GM19328 (cell line): ENCODE measurements around the gene CDC42EP2.
"Not testable (repeated sequence)": the region's sequence is repeated elsewhere in the genome, so short reads cannot be mapped to it uniquely, and the experiment has no call there.

Experiments used
- ATAC-seq: cut with Tn5 transposase; IDR thresholded peaks from one replicate; pipeline ENCODE4 v1.9.1; 2021; ENCODE audit warnings: mild to moderate bottlenecking, moderate library complexity; ENCODE audit not compliant: unreplicated experiment

The CDC42EP2 gene

DNA sequence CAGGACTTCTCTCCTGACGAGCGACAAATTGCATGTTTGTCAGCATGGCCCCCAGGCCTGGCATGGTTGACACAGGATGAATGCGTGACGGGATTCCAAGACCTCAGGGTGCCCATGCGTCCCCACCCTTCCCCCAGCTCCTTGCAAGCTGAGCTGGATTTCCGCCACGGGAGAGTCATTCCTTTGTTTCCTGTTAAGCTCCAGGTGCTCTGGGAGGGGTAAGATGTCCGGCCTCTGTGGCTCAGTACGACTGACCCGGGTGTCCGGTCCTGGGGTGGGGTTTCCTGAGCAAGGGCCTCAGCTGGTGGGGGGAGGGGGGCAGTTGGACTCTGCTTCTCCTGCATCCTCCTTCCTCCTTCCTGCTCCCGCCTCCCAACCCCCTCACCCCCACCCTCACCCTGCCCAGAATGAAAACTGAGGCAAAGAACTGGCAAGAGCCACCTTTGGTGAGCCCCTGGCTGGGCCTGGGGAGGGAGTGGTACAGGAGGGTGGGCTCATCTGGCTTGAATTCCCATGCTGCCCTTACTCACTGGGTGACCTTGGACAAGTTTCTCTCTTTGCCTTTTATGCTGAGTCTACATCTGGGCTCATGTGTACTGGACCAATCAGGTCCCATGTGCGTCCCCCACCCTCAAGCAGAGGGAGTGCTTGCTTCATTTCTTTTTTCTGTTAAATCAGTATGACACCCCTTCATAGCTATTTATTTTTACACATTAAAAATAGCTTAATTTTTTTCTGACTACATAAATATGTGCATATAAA, 2.5 kb downstream of the CDC42EP2 start:
- ATAC-seq, result no peak

DNA sequence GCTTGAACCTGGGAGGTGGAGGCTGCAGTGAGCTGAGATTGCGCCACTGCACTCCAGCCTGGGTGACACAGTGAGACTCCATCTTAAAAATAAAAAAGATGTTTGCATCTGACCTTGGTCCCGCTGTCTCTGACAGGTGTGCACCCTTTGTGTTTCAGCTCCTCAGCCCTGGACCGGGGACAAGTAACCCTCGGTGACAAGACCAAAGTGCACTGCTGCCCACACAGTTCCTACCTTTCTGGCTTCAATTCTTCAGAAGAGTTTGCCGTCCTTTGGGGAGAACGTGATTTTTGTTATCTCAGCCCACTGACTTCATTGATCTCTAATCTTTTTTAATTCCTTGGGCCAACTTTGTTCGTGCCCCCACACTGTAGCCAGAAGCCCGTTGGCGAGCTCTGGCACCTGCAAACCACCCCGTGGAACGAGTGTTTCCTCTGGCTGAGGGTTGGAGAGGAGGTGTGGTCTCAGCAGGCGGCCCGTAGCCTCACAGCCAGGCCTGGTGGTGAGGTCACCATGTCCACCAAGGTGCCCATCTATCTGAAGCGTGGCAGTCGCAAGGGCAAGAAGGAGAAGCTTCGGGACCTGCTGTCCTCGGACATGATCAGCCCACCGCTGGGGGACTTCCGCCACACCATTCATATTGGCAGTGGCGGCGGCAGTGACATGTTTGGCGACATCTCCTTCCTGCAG, 5.9 kb downstream of the CDC42EP2 start:
- no peak for ATAC-seq

DNA sequence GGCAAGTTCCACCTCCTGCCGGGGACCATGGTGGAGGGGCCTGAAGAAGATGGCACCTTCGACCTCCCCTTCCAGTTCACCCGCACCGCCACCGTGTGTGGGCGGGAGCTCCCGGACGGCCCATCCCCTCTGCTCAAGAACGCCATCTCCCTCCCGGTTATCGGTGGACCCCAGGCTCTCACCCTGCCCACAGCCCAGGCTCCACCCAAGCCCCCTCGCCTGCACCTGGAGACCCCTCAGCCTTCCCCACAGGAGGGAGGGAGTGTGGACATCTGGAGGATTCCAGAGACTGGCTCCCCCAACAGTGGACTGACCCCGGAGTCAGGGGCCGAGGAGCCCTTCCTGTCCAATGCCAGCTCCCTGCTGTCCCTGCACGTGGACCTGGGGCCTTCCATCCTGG, 6.4 kb downstream of the CDC42EP2 start:
- ATAC-seq, result no peak

DNA sequence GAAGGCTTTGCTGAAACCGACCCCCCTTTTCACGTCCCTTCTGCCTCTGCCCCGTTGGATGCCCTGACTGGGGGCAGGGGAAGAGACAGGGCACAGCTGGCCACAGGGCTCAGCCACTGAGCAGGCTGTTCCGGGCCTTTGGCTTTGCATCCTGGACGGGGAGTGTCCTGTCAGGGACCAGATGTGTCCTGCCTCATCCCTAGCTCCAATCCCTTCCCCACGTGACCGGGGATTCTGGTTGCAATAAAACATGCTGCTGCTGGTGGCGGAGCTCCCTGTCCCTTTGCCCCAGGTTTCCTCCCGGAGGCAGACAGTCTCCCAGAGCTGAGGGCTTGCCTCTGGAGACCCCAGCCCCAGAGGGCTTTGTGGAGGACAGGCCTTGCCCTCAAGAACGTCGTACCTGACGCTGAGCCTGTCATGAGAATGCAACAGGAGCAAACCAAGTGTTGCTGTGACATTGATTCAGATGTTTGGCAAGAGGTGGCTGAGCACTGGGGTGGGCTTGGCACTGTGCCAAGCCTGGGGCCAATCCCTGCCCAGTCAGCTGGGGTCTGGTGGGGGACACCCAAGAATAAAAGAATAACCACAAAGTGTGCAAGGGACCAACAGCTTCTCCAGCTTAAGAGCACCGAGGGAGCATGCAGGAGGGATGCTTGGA, 7.3 kb downstream of the CDC42EP2 start:
- ATAC-seq, result no peak

DNA sequence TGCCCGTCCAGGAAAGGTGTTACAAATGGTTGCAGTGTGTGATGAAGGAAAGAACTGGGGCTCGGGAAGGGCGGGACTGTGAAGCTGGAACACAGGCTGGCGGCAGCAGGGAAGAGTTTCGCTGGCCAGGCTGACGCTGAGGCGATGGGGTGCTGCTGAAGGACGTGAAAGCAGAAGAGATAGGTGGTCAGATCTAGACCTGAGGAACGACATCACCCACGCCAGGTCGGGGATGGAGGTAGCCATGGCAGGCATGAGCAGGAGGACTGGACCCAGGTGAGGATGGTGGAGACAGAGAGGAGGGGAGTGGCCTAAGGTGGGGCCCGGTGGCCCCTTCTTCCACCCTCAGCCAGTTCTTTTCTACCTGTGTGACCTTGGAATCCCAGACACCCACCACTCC, 9.1 kb downstream of the CDC42EP2 start:
- no peak for ATAC-seq

DNA sequence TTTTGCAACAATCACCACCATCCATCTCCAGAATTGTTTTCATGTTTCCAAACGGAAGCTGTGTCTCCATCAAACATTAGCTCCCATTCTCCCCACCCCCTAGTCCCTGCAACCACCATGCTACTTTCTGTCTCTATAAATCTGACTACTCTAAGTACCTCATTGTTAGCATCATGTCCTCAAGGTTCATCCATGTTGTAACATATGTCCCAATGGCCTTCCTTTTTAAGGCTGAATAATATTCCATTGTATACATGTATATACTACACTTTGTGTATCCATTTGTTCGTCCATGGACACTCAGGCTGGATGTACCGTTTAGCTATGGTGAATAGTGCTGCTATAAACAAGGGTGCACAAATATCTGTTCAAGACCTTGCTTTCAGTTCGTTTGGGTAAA, 10.8 kb downstream of the CDC42EP2 start:
- no peak for ATAC-seq

DNA sequence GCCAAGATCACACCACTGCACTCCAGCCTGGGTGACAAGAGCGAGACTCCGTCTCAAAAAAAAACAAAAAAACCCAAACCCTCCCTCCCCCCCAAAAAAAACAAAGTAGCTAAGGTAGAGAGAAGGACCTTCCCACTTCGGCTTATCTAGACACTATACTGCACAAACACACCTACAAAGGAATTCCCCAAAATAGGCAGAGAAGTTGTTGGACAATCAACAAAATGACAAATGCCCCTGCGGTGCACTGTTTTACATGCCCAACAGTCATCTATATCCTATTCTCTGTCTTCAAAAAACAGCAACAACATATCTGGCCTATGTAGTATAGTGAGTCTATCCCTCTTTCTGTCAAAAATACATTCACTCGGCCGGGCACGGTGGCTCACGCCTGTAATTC, 12.4 kb downstream of the CDC42EP2 start:
- no peak for ATAC-seq

DNA sequence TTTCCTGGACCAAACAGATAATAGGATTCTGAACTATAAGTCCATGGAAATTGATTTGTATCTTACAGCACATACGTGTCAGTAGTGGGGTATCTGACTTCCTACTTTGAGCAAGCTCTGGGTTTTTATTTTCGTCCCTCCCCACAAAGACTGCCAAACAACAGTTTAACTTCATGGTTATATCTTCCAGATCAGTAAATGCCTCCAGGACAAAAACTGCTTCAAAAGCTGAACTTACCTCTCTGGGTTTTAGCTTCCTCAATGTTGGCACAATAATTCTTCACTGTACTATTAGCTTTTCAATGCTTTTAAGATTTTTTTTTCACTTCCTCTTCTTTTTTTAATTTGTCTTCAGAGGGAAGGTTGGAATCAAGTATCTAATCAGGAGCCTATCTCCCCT, 14.8 kb downstream of the CDC42EP2 start:
- no peak for ATAC-seq

DNA sequence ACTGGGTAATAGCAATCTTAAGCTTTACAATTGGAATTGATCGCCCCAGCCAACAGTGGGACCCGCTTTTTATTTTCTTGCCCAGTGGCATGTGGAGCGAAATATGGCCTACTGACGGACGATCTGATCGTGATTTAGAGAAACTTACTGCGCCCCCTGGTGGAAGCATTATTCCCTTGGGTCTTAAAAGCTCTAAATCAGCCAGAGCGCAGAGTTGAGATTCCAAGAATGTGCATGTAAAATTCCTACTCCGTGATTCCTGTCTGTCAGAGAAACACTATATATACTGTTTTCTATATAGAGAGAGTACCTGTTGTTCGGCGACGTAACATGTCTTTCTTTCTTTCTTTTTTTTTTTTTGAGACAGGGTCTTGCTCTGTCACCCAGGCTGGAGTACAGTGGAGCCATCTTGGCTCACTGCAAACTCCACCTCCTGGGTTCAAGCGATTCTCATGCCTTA, 15.3 kb downstream of the CDC42EP2 start:
- no peak for ATAC-seq

DNA sequence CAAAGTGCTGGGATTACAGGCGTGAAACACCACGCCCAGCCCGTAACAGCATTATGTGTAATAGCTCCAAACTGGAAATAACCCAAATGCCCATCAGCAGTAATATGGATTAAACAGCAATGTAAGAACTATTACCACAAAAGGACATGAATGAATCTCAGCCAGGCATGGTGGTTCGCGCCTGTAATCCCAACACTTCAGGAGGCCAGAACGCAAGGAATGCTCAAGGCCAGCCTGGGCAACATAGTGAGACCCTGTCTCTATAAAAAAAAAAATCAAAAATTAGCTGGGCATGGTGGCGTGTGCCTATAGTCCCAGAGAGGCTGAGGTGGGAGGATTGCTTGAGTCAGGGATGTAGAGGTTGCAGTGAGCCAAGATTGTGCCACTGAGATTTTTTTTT, 15.9 kb downstream of the CDC42EP2 start:
- ATAC-seq, result no peak

DNA sequence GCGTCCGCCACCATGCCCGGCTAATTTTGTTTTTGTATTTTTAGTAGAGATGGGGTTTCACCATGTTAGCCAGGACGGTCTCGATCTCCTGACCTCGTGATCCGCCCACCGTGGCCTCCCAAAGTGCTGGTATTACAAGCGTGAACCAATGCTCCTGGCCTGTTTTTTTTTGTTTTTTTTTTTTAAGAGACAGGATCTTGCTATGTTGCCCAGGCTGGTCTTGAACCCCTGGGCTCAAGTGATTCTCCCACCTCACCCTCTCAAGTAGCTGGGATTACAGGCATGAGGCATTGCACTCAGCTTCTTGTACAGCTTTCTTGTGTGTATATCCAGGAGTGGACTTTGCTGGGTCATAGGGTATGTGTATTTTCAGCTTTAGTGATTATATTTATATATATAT, 17.9 kb downstream of the CDC42EP2 start:
- not testable (repeated sequence) for ATAC-seq

DNA sequence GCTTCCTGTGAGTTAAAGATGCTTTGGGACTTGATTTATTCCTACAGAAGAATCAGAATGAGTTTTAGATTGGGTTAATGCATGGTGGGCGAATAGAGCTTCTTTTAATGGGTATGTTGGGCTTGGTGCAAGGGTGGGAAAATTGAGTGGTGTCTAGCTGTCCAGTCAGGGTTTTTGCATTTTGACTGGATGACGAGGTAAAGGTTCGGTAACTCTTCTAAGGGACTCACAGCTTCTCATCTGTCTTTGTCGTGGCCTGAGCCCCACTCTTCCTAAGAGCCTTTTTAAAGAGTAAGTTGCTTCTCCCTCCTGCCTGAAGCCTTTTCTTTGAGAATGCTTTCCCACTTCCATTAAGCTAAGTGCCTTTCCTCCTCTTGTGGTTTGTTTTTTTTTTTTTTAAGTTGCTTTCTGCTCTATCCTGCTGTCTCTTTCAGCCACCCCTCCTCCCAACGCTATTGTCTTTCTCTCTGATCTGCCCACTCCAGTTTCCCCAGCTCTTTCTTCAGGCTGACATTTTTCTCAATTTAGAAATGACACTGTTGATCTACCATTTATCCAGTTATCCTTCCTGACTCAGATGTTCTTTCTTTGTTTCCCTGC, 20.1 kb downstream of the CDC42EP2 start:
- ATAC-seq, result no peak

DNA sequence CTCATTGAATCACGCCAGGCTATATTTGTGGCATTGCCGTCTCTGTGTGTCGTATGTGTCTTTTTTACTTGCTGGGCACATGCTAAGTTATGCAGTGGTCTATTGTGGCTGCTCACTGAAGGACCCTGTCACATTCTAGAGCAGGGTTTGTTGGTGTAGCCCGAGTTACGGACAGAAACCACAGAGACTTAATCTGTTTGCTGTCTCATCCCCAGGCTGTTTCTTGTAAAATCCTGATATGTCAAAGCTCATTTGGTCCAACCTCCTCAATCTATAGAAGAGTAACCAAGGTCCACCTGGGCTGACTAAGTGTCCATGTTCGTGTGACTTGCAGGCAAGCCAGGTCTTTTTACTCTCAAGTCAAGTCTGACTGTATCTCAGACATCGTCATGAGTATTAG, 24.0 kb downstream of the CDC42EP2 start:
- no peak for ATAC-seq

DNA sequence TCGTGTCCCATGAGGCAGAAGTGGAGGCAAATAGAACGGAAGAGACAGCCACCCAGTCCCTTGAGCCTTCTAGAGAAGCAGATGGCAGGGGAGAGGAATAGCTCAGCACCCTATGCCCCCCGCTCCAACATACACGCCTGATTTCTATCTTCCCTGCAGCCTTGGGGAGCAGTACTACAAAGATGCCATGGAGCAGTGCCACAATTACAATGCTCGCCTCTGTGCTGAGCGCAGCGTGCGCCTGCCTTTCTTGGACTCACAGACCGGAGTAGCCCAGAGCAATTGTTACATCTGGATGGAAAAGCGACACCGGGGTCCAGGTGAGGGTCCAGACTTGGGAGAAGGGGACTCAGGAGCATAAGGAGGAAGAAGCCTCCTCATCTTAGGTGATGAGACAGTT, 25.6 kb downstream of the CDC42EP2 start:
- no peak for ATAC-seq

DNA sequence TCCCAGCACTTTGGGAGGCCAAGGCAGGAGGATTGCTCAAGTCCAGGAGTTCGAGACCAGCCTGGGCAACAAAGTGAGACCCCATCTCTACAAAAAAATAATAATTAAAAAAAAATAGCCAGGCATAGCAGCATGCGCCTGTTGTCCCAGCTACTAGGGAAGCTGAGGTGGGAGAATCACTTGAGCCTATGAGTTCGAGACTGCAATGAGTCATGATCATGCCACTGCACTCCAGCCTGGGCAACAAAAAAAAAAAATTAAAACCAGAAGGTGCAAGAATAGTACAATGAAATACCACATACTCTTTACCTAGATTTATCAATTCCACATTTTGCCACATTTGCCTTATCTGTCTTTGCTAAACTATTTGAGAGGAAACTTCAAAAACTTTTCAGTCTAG, 27.2 kb downstream of the CDC42EP2 start:
- no peak for ATAC-seq

DNA sequence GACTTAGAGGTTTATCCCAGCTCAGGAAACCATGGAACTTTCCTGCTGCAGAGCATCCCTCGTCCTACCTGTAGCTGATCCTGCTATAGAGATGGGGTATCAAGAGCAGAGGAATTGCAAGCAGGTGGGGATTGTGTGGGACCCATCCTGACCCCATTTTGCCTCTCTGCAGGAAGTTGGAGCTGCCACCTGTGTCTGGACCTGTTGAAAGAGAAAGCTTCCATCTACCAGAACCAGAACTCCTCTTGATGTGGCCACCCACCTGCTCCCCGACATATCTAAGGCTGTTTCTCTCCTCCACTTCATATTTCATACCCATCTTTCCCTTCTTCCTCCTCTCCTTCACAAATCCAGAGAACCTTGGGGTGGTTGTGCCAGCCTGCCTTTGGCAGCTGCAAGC, 36.8 kb downstream of the CDC42EP2 start:
- ATAC-seq, result no peak

DNA sequence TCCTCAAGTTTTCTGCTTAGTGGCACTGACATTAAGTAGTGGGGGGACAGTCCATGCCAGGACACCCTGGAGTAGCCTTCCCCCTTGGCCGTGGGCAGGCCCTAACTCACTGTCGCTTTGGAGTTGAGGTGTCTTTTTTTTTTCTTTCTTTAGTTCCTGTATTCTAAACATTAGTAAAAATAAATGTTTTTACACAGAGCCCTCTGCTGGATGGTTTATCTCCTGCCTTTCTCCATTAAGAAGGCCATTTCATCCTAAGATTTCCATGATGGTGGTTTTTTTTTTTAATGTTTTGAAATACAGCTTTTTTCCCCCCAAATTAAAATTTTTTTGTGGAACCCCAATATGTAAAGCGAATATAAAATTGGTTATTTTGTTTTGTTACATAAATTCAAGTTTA, 38.1 kb downstream of the CDC42EP2 start:
- ATAC-seq, result no peak

DNA sequence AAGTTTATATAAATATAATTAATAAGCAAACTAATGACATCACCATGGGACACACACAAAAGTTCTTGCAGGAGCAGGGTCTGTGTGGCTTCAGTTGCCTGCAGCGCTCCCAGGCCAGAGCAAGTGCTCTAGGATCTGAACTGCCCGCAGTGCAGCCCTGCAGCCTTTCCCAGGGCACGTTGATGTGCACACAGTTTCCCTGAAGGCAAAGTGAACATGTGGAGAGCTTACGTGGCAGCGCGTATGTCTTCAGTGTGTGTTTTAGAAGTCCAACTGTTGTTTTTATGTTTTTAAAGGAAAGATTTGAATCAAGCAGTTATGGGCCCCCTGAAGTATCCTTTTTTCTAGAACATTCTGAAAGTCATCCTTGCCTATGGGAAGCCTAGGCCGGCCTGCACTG, 38.7 kb downstream of the CDC42EP2 start:
- ATAC-seq, result no peak

DNA sequence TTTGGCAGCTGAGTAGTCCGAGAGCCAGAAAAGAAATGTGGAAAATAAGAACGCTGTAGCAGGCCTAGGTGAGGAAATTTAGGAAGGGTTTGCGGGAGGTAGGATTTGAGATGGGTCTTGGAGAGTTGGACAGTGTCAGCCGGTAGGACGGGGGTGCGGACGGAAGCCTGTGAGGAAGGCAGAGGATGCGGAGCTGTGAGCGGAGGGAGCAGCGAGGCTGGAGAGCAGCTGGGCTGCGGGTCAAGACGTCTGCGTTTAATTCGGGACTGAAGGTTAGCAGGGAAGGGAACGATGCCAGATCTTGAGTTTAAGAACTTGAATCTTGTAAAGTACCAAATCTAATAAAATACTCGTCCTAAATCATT, 39.2 kb downstream of the CDC42EP2 start:
- ATAC-seq, result no peak

DNA sequence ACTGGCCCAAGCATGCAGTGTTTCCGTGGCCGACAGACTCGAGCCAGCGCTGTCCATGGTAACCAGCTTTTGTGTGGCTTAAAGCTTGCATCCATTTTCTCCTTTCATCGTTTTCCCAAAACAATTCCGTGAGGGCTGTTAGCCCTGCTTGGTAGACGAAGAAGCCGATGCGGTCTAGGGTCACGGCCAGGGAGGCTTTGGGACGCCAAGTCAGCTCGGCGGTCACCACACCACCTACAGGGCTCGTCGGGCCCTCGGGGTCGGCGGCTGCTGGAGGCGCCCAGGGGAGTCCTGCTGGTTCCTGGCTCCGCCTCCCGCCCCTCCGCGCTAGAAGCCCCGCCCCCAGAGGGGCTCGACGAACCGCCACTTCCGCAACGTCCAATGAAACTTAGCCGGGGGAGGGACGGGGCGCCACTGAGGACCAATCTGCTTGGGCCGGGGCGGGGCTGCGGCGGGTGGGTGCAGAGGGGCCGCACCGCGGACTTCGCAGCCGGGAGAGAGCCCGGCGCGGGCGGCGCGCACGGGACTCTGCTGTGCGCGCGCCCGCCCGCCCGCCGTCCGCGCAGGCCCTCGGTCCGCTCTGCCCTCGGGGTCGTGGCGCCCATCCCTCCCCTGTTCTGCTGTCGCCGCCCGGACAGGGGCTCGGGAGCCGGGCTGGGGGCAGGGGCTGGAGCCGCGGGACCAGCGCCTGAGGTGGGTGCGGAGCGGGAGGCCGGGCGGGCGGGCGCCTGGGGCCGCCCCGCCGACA, 39.8 kb downstream of the CDC42EP2 start, which contains the start of gene TIGD3:
Gene TIGD3, plus strand, starts transcription at position 487 of the 748 bp plus-strand sequence. CDS start 1,058 bp downstream, outside the sequence.
- peak; percentile 76 for ATAC-seq
